22Rv1 (cell line): ENCODE measurements around the gene DHRSX.

Source experiments
- CTCF ChIP-seq: fragments of 450-650 bp; IDR thresholded peaks from 2 replicates; pipeline ENCODE4 v1.5.1; 2017; ENCODE audit warnings: mild to moderate bottlenecking
- ZFX ChIP-seq: fragments of 450-650 bp; IDR thresholded peaks from 2 replicates; pipeline ENCODE4 v1.6.1; 2017; ENCODE audit warnings: antibody characterized with exemption, borderline replicate concordance

DNA sequence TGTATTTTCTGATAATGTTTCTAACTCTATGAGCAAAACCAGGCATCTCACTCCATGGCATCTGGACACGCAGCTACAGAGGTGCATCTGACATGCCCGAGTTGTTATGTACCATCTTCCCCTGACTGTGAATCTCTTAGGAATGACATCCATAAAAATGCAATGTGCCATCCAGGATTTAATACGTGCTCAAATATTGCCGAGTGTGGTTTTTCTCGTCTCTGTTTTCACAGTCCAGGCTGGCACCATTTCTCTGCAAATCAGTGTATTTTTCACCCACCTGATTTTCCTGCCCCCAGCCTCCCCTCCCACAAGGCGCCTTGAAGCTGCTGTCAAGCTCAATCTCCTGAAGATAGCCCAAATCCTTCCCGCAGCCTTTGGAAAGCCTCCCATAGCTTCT, 154.6 kb downstream of the DHRSX start:
- TF ChIP-seq CTCF: no peak
- TF ChIP-seq ZFX: no peak
